Left ventricle myocardium inferior (tissue), 1 donor: ENCODE measurements around the gene ARGLU1. TPM values are rescaled to one million over a fixed set of nuclear protein-coding genes. Genes with fewer than 3 reads are reported as not detected.

Experiments
- DNase-seq: peaks from one replicate; pipeline ENCODE4 v3.0.0-alpha.2; 2020
- H3K27ac ChIP-seq: fragments of 200-600 bp; replicated peaks from 2 replicates; pipeline ENCODE4 v1.8.0; 2021
- H3K27me3 ChIP-seq: fragments of 200-600 bp; 2 replicates; pipeline ENCODE4 v1.8.0; 2021; ENCODE audit warnings: low read depth
- H3K36me3 ChIP-seq: fragments of 200-600 bp; 2 replicates; pipeline ENCODE4 v1.8.0; 2021
- H3K4me1 ChIP-seq: fragments of 200-600 bp; 2 replicates; pipeline ENCODE4 v1.8.0; 2021
- H3K4me3 ChIP-seq: fragments of 200-600 bp; 2 replicates; pipeline ENCODE4 v1.8.0; 2021; ENCODE audit warnings: mild to moderate bottlenecking, moderate library complexity
- H3K9me3 ChIP-seq: fragments of 200-600 bp; replicated peaks from 2 replicates; pipeline ENCODE4 v1.8.0; 2021
- intact Hi-C: fragments of 100-400 bp; cut with micrococcal nuclease; formaldehyde crosslinking; loops from one replicate; pipeline ENCODE4 v1.11.0; 2022
- long read RNA-seq: library from polyadenylated mRNA; unstranded; transcript quantifications from one replicate; pipeline ENCODE4 v2.0.0, GENCODE V29; 2021
- total RNA-seq: library from RNA; stranded (reverse); fragmentation: NEBNext Ultra II Directional; extraction: Animal tissue kit (Norgen Biotek cat#: 25700); gene quantifications from one replicate; pipeline ENCODE4 v1.2.1, GENCODE V29; 2021
- TF ChIP-seq, protein P1 (sequence below): fragments of 200-600 bp; IDR thresholded peaks from 2 replicates; pipeline ENCODE4 v1.8.0; 2021; ENCODE audit warnings: antibody characterized with exemption, mild to moderate bottlenecking, borderline replicate concordance
- donor health status: DM: no; HTN: yes; CAD: no; lungs with severe emphysema.

Gene ARGLU1, protein sequence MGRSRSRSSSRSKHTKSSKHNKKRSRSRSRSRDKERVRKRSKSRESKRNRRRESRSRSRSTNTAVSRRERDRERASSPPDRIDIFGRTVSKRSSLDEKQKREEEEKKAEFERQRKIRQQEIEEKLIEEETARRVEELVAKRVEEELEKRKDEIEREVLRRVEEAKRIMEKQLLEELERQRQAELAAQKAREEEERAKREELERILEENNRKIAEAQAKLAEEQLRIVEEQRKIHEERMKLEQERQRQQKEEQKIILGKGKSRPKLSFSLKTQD
- total RNA-seq, result 29.0 TPM
- long read RNA-seq, full-length matches to known transcripts, result 57 of 61 reads
- long read RNA-seq, partial matches to known transcripts, result 4 of 61 reads
- long read RNA-seq, other reads (novel, unspliced or antisense), result 0 of 61 reads

DNA sequence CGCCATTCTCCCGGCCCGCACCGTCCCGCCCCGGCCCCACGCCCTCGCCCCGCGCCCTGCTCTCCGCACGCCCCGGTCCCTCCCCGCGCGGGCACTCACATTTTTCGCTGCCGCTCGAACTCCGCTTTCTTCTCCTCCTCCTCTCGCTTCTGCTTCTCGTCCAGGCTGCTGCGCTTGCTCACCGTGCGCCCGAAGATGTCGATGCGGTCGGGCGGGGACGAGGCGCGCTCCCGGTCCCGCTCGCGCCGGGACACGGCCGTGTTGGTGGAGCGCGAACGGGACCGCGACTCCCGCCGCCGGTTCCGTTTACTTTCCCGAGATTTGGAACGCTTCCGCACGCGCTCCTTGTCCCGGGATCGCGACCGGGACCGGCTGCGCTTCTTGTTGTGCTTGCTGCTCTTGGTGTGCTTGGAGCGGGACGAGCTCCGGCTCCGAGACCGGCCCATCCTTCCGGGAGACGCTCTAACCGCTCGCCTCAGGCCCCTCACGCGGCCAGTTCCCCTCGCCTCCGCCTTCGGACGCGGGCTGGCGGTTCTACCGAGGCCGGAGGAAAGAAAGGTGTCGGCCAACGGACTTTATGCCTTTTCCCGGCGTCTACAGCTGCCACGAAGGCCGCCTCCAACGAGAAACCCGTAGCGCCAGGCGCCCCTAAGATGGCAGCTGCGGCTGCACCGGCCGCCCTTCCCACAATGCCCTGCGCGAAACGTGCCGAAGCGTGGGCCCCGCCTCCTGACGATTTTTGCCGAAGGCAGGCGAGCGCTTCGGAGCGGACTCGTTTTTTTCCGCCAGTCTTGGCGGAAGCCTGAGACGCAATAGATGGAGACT, at the start of gene ARGLU1:
ARGLU1 (minus strand) TSS at position 664 of the 825 bp plus-strand sequence; CDS start at position 446, 218 bp downstream.
- H3K27ac ChIP-seq, result peak within 1 kb of the TSS; percentile 98
- H3K4me1 ChIP-seq, result peaks cover 68% of the 10 kb centered on the region
- no peaks in the 10 kb centered on the region for H3K36me3 ChIP-seq
- TF ChIP-seq, protein P1, sequence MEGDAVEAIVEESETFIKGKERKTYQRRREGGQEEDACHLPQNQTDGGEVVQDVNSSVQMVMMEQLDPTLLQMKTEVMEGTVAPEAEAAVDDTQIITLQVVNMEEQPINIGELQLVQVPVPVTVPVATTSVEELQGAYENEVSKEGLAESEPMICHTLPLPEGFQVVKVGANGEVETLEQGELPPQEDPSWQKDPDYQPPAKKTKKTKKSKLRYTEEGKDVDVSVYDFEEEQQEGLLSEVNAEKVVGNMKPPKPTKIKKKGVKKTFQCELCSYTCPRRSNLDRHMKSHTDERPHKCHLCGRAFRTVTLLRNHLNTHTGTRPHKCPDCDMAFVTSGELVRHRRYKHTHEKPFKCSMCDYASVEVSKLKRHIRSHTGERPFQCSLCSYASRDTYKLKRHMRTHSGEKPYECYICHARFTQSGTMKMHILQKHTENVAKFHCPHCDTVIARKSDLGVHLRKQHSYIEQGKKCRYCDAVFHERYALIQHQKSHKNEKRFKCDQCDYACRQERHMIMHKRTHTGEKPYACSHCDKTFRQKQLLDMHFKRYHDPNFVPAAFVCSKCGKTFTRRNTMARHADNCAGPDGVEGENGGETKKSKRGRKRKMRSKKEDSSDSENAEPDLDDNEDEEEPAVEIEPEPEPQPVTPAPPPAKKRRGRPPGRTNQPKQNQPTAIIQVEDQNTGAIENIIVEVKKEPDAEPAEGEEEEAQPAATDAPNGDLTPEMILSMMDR, result no peak
- intact Hi-C loops, result no loop called here
- no peaks in the 10 kb centered on the region for H3K27me3 ChIP-seq
- no peaks in the 10 kb centered on the region for H3K9me3 ChIP-seq
- DNase-seq, result peak; percentile 94
- peak within 1 kb of the TSS; percentile 95 for H3K4me3 ChIP-seq

DNA sequence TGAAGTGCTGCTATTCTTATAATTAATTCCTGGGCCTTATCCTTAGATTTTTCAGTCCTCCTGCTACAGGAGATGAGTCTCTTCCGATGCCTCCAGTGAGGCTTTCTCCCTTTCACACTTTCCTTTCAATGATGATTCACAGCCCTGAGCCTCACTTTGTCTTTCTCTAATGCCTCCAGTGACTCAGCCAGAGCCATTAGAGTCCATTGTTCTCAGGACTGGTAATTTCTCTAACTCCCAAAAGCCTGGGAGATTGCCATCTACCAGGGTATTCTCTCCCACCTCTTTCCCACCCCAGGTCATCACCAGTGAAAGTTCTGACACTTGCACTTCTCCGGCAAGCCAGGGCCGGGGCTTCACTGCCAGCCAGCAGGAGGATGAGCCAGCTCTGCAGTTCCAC, 49.6 kb upstream of the ARGLU1 start:
- DNase-seq, result no peak
- H3K27ac ChIP-seq, result no peak overlapping the region
- no peaks in the 10 kb centered on the region for H3K9me3 ChIP-seq
- peaks cover 10% of the 10 kb centered on the region for H3K4me1 ChIP-seq
- H3K27me3 ChIP-seq, result no peaks in the 10 kb centered on the region
- no peaks in the 10 kb centered on the region for H3K36me3 ChIP-seq
- intact Hi-C loops, result no loop called here
- H3K4me3 ChIP-seq, result no peak overlapping the region
- TF ChIP-seq, protein P1, result no peak

DNA sequence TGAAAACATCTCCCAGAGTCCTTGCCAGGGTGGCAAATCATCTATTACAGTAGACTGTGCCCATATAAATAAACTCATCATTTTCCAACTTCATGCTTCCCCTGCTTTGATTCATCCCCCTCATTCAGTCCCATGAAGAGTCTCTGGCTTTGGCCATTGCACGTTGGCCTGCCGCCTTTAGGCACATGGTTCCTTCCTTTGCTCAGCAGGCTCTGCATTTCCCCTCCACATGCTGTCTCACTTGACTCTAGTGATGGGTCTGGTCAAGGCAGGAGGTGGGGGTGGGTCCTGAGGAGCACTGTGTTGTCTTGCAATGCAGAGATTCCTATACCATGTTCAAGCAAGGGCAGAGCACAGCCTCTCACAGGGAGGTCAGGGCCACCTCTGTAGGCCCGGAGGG, 48.8 kb upstream of the ARGLU1 start:
- no peak for DNase-seq
- TF ChIP-seq, protein P1, result no peak
- intact Hi-C loops, result no loop called here

DNA sequence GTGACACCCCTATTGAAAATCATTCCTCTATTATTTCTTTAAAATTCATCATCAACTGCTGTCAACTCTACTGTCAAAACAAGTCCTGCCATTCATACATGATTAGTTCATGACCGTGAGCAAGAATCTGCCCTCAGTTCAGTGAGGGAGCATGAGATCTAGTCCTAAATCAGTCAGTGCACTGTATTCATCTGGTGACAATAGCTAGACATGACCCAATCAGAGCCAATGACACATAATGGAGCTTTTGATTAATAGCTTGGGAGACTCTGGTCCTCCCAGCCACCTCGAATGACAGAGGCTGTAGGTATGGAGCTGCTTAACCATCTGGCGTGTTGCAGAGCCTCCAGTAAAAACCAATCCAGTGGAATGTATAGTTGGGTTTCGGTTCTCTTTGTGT, 46.9 kb upstream of the ARGLU1 start:
- no peaks in the 10 kb centered on the region for H3K36me3 ChIP-seq
- H3K4me3 ChIP-seq, result no peak overlapping the region
- H3K27ac ChIP-seq, result no peak overlapping the region
- no peak for DNase-seq
- TF ChIP-seq, protein P1, result no peak
- intact Hi-C loops, result no loop called here
- peaks cover 13% of the 10 kb centered on the region for H3K4me1 ChIP-seq
- no peaks in the 10 kb centered on the region for H3K27me3 ChIP-seq
- H3K9me3 ChIP-seq, result no peaks in the 10 kb centered on the region

More for the DNA sequence above, 48.8 kb upstream of the ARGLU1 start:
- Histone ChIP-seq H3K4me1 (peaks cover 13% of the 10 kb centered on the region), H3K36me3 (no peaks in the 10 kb centered on the region), H3K27ac (no peak overlapping the region), H3K27me3 (no peaks in the 10 kb centered on the region), H3K4me3 (no peak overlapping the region), H3K9me3 (no peaks in the 10 kb centered on the region)

DNA sequence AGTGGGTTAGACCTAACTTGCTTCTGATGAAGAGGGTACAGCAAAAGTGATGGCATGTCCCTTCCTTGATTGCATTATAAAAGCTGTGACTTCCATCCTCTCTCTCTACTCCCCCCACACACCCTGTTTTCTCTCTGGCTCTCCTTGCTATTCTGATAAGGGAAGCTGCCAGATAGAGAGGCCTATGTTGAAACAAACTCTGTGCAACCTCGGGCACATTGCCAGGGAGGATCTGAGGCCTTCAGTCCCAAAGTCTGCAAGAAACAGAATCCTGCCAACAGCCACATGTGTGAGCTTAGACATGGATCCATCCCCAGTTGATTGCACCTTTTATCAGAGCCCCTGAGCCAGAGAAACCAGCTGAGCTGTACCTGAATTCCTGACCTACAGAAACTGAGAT, 44.8 kb upstream of the ARGLU1 start:
- Histone ChIP-seq H3K9me3 (no peaks in the 10 kb centered on the region), H3K4me1 (peaks cover 6% of the 10 kb centered on the region), H3K27me3 (no peaks in the 10 kb centered on the region), H3K27ac (no peak overlapping the region), H3K4me3 (no peak overlapping the region), H3K36me3 (no peaks in the 10 kb centered on the region)
- DNase-seq, result peak; percentile 66
- TF ChIP-seq, protein P1, result no peak
- intact Hi-C loops, result no loop called here
